IMR-90 (cell line): Measurements from ENCODE around the gene SGK1. TPM values are rescaled to one million over a fixed set of nuclear protein-coding genes. Genes with fewer than 3 reads are reported as not detected.

Source experiments
- ATAC-seq: fragments of 200-7000 bp; cut with Tn5 transposase; 2 replicates; pipeline ENCODE4 v1.9.1; 2020; ENCODE audit warnings: low read depth, mild to moderate bottlenecking, moderate library complexity
- BruUV-seq: library from RNA; stranded (reverse); fragments of 400-500 nt; replicated peaks from 2 replicates; lab custom pipeline; 2021; lab: Mats Ljungman, UMichigan
- CTCF ChIA-PET: fragments of 300-600 bp; formaldehyde crosslinking; extraction: SDS; loops from one replicate; lab custom pipeline; 2021; ENCODE audit warnings: antibody characterized with exemption; lab: Yijun Ruan, JAX
- POLR2A ChIA-PET: fragments of 300-600 bp; sonication (Branson Sonifier 250); formaldehyde crosslinking; loops from one replicate; lab custom pipeline; 2022; ENCODE audit warnings: antibody characterized with exemption; ENCODE audit not compliant: unreplicated experiment; lab: Charles Lee
- DNase-seq: peaks from one replicate; pipeline ENCODE4 v3.0.0; 2013
- H2AFZ ChIP-seq: replicated peaks from 2 replicates; pipeline ENCODE3; 2013; ENCODE audit warnings: low read length, mild to moderate bottlenecking; ENCODE audit not compliant: poor library complexity
- H2AK5ac ChIP-seq: 2 replicates; pipeline ENCODE4 v1.6.1; 2013; ENCODE audit warnings: low read depth, low read length, inconsistent platforms
- H2AK9ac ChIP-seq: replicated peaks from 2 replicates; pipeline ENCODE3; 2013; ENCODE audit warnings: mild to moderate bottlenecking, low read depth, low read length, moderate library complexity; ENCODE audit not compliant: poor library complexity
- H2BK120ac ChIP-seq: 2 replicates; pipeline ENCODE4 v1.6.1; 2013; ENCODE audit warnings: low read depth, low read length, inconsistent platforms
- H2BK15ac ChIP-seq: 3 replicates; pipeline ENCODE4 v1.6.1; 2013; ENCODE audit warnings: low read depth, low read length, inconsistent platforms
- H2BK20ac ChIP-seq: 2 replicates; pipeline ENCODE4 v1.6.1; 2013; ENCODE audit warnings: low read depth, mild to moderate bottlenecking, inconsistent platforms, low read length, moderate library complexity
- H2BK5ac ChIP-seq: 2 replicates; pipeline ENCODE4 v1.6.1; 2013; ENCODE audit warnings: mild to moderate bottlenecking, low read depth, low read length, inconsistent platforms; ENCODE audit not compliant: poor library complexity, severe bottlenecking
- H3K14ac ChIP-seq: replicated peaks from 2 replicates; pipeline ENCODE4 v1.6.1; 2013; ENCODE audit warnings: low read depth, low read length, inconsistent platforms
- H3K18ac ChIP-seq: 2 replicates; pipeline ENCODE4 v1.6.1; 2013; ENCODE audit warnings: low read depth, low read length, control low read depth
- H3K23ac ChIP-seq: 2 replicates; pipeline ENCODE4 v1.6.1; 2013; ENCODE audit warnings: low read depth, low read length, inconsistent platforms
- H3K27ac ChIP-seq: 2 replicates; pipeline ENCODE4 v1.5.1; 2013; ENCODE audit warnings: mild to moderate bottlenecking, control low read depth, low read length; ENCODE audit not compliant: insufficient read depth
- H3K27me3 ChIP-seq: 2 replicates; pipeline ENCODE4 v1.6.1; 2013; ENCODE audit warnings: low read length; ENCODE audit not compliant: control insufficient read depth, insufficient read depth
- H3K36me3 ChIP-seq: 2 replicates; pipeline ENCODE4 v1.6.1; 2013; ENCODE audit warnings: low read length, mixed read lengths; ENCODE audit not compliant: control insufficient read depth, insufficient read depth
- H3K4ac ChIP-seq: 2 replicates; pipeline ENCODE4 v1.6.1; 2013; ENCODE audit warnings: low read depth, low read length, inconsistent platforms
- H3K4me1 ChIP-seq: 2 replicates; pipeline ENCODE4 v1.6.1; 2013; ENCODE audit warnings: low read length, mixed read lengths; ENCODE audit not compliant: control insufficient read depth, insufficient read depth
- H3K4me2 ChIP-seq: 2 replicates; pipeline ENCODE4 v1.6.1; 2013; ENCODE audit warnings: low read depth, mild to moderate bottlenecking, control low read depth, low read length, moderate library complexity
- H3K4me3 ChIP-seq: 2 replicates; pipeline ENCODE4 v1.5.1; 2013; ENCODE audit warnings: low read depth, mild to moderate bottlenecking, control low read depth, low read length, moderate library complexity; ENCODE audit not compliant: insufficient read depth
- H3K56ac ChIP-seq: 2 replicates; pipeline ENCODE4 v1.6.1; 2013; ENCODE audit warnings: low read length, inconsistent platforms; ENCODE audit not compliant: insufficient read depth; ENCODE audit errors: extremely low read depth
- H3K79me1 ChIP-seq, 2 experiments: 2 replicates each; pipeline ENCODE4 v1.6.1; 2013; ENCODE audit warnings: low read length in 2 of 2, inconsistent platforms in 1 of 2, low read depth in 1 of 2
- H3K9ac ChIP-seq: 2 replicates; pipeline ENCODE4 v1.6.1; 2013; ENCODE audit warnings: low read depth, low read length, control low read depth
- H3K9me1 ChIP-seq: 2 replicates; pipeline ENCODE4 v1.6.1; 2013; ENCODE audit warnings: low read length, inconsistent platforms; ENCODE audit not compliant: insufficient read depth
- H3K9me3 ChIP-seq: 2 replicates; pipeline ENCODE4 v1.6.1; 2013; ENCODE audit warnings: low read length; ENCODE audit not compliant: control insufficient read depth, insufficient read depth
- H4K20me1 ChIP-seq: 2 replicates; pipeline ENCODE4 v1.6.1; 2013; ENCODE audit warnings: low read length, inconsistent platforms; ENCODE audit not compliant: insufficient read depth
- H4K5ac ChIP-seq: 2 replicates; pipeline ENCODE4 v1.6.1; 2013; ENCODE audit warnings: mild to moderate bottlenecking, low read depth, low read length, control low read depth
- H4K8ac ChIP-seq, 2 experiments: 2 replicates each; pipeline ENCODE4 v1.6.1; 2013; ENCODE audit warnings: low read depth in 2 of 2, low read length in 2 of 2, control low read depth in 1 of 2, inconsistent platforms in 1 of 2
- H4K91ac ChIP-seq: 2 replicates; pipeline ENCODE4 v1.6.1; 2013; ENCODE audit warnings: low read depth, low read length, inconsistent platforms; ENCODE audit not compliant: insufficient read depth
- BHLHE40 ChIP-seq: fragments of 150-350 bp; IDR thresholded peaks from 2 replicates; pipeline ENCODE4 v1.6.1; 2016; ENCODE audit warnings: mild to moderate bottlenecking, low read depth, low read length
- CEBPB ChIP-seq: IDR thresholded peaks from 2 replicates; pipeline ENCODE4 v1.6.1; 2012; ENCODE audit warnings: low read depth, low read length, improper control_type of control experiment
- FOS ChIP-seq: fragments of 150-350 bp; IDR thresholded peaks from 2 replicates; pipeline ENCODE4 v1.6.1; 2016; ENCODE audit warnings: low read depth, low read length
- MAZ ChIP-seq: IDR thresholded peaks from 2 replicates; pipeline ENCODE4 v1.6.1; 2012; ENCODE audit warnings: low read depth, mild to moderate bottlenecking, low read length, improper control_type of control experiment, moderate library complexity, borderline replicate concordance
- NFE2L2 ChIP-seq: fragments of 150-350 bp; IDR thresholded peaks from 2 replicates; pipeline ENCODE4 v1.6.1; 2016; ENCODE audit warnings: low read depth, mild to moderate bottlenecking, low read length
- RCOR1 ChIP-seq: IDR thresholded peaks from 2 replicates; pipeline ENCODE4 v1.6.1; 2012; ENCODE audit warnings: mild to moderate bottlenecking, low read length, improper control_type of control experiment; ENCODE audit not compliant: insufficient replicate concordance
- SMC3 ChIP-seq: fragments of 150-350 bp; IDR thresholded peaks from 2 replicates; pipeline ENCODE4 v1.6.1; 2016; ENCODE audit warnings: low read depth, mild to moderate bottlenecking, antibody characterized with exemption, low read length, moderate library complexity
- WGBS, 2 experiments: methylation state at CpG; one replicate each; pipeline versions ENCODE4 v1.1.5 to v1.1.7; 2013; ENCODE audit warnings: missing lambda C conversion rate in 2 of 2; ENCODE audit not compliant: insufficient read length in 1 of 2; ENCODE audit errors: extremely low coverage in 2 of 2; 5-methylcytosine and 5-hydroxymethylcytosine counted together
- dilution Hi-C: fragments of 300-500 bp; cut with HindIII; formaldehyde crosslinking; loops from one replicate; pipeline ENCODE4 v1.14.3; 2018; ENCODE audit warnings: low sequenced_read_pairs; ENCODE audit not compliant: unreplicated experiment
- in situ Hi-C: fragments of 300-500 bp; cut with MboI; formaldehyde crosslinking; loops from 3 replicates; pipeline ENCODE4 v1.14.3; 2019; ENCODE audit warnings: low sequenced_read_pairs, inconsistent platforms, mixed read lengths
- intact Hi-C: fragments of 100-400 bp; cut with micrococcal nuclease; formaldehyde crosslinking; loops from 2 replicates; pipeline ENCODE4 v1.10.0; 2022
- polyA plus RNA-seq, 3 experiments: library from polyadenylated mRNA; depleted of rRNA; stranded (reverse); fragments of >200 nt; gene quantifications; 2 replicates each; pipeline ENCODE4 v1.2.3, GENCODE V29; 2012; ENCODE audit warnings: low replicate concordance in 1 of 3
- total RNA-seq: library from RNA; depleted of rRNA; stranded (reverse); fragments of >200 nt; gene quantifications from 2 replicates; pipeline ENCODE4 v1.2.3, GENCODE V29; 2012

The SGK1 gene
- total and polyA plus RNA-seq, 2 of the 4 experiments (the other 2 are of a cell fraction): 121 to 255 TPM

DNA sequence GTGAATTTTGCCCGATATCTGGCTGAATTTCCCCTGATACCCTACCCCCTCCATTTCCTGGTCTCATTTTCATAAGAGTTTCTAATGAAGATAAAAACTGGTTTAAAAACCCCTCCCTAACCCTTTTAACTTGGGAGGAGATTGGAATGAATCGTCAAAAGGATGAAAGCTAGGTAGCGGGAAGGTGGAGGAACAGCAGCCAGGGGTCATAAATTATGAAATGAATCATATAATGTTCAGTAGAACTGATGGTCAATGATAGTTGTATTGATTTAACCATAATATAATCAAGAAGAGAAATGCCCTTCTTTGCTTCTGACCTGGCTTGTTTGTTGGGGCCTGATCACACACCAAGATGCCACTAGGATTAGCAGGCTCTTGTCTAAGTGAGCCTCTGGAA, 38.5 kb upstream of the SGK1 start:
- ChIA-PET CTCF (no interaction called here), POLR2A (no interaction called here)
- ATAC-seq (no peak), DNase-seq (no peak)
- no peak overlapping the region for H2BK15ac ChIP-seq
- no peak overlapping the region for H2BK20ac ChIP-seq
- H2BK5ac ChIP-seq: no peak overlapping the region
- no peaks in the 10 kb centered on the region; the same call in 1 of the 2 replicates for H3K9me1 ChIP-seq
- in situ Hi-C loops: no loop called here
- no peaks in the 10 kb centered on the region for H3K27me3 ChIP-seq
- H3K4ac ChIP-seq: no peak overlapping the region
- no peak overlapping the region for H2BK120ac ChIP-seq
- TF ChIP-seq BHLHE40: no peak
- no peak for TF ChIP-seq MAZ
- no peak for TF ChIP-seq SMC3
- TF ChIP-seq NFE2L2: no peak
- no peak for TF ChIP-seq CEBPB
- TF ChIP-seq RCOR1: no peak
- TF ChIP-seq FOS: no peak
- WGBS, 2 experiments: no CpG with 5 or more reads among the region's 3 CpGs
- no peak overlapping the region for H3K4me2 ChIP-seq
- no TSS peak for BruUV-seq
- H2AFZ ChIP-seq: no peak overlapping the region
- dilution Hi-C loops: no loop called here
- H3K9ac ChIP-seq: no peak overlapping the region
- H4K5ac ChIP-seq: no peak overlapping the region
- no peaks in the 10 kb centered on the region for H3K79me1 ChIP-seq
- H3K4me3 ChIP-seq: no peak overlapping the region
- H3K9me3 ChIP-seq: no peaks in the 10 kb centered on the region
- no peaks in the 10 kb centered on the region for H3K36me3 ChIP-seq
- no peak overlapping the region for H3K18ac ChIP-seq
- peaks cover 4% of the 10 kb centered on the region; the same call in 1 of the 2 replicates for H3K4me1 ChIP-seq
- no peak overlapping the region for H3K14ac ChIP-seq
- no peak overlapping the region for H2AK9ac ChIP-seq
- H2AK5ac ChIP-seq: no peak overlapping the region
- H3K23ac ChIP-seq: no peak overlapping the region
- no peak overlapping the region for H3K56ac ChIP-seq
- intact Hi-C loops: no loop called here
- no peak overlapping the region for H3K27ac ChIP-seq
- no peak overlapping the region for H4K8ac ChIP-seq
- H4K20me1 ChIP-seq: no peaks in the 10 kb centered on the region
- no peak overlapping the region for H4K91ac ChIP-seq
